ENCODE data around the gene BHLHA15.
A peak's percentile ranks its signal among the peaks of the same experiment; 100 is the strongest.

Gene BHLHA15

GRCh38 chr7:98211221-98211675 lies at the start of gene BHLHA15:
TSS of gene BHLHA15 (plus strand) at chr7:98211439. CDS start at chr7:98212310, 871 bp downstream.
- CTCF ChIA-PET = interaction anchor here (1.5 kb wide), 1 partner anchor 43 kb away, joined by 3 read pairs; no protein-coding TSS in a partner anchor

GRCh38 chr7:98162758-98163157 lies 48.5 kb upstream of the BHLHA15 start:
- Histone ChIP-seq H3K4me1 (ENCODE audit: control insufficient read depth, insufficient read depth, low read length) (no peaks in the 10 kb centered on the region), H3K4me3 (ENCODE audit: low read depth, low read length) (no peak overlapping the region), H3K27ac (ENCODE audit: extremely low read depth, low read depth, low read length) (no peak overlapping the region), H3K36me3 (ENCODE audit: control insufficient read depth in 2 of 2, insufficient read depth in 1 of 2, low read length in 2 of 2) (peaks cover 5 to 6% of the 10 kb centered on the region in 2 experiments), H3K9me3 (ENCODE audit: control insufficient read depth, insufficient read depth, low read depth, low read length) (no peaks in the 10 kb centered on the region)
- TF ChIP-seq, protein P1, sequence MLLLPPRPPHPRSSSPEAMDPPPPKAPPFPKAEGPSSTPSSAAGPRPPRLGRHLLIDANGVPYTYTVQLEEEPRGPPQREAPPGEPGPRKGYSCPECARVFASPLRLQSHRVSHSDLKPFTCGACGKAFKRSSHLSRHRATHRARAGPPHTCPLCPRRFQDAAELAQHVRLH (tag by site-specific recombination; IDR thresholded peaks at IDR 0.05) = no peak
- no peak for TF ChIP-seq BCL6B (tag by site-specific recombination; IDR thresholded peaks at IDR 0.05)
- CTCF ChIA-PET = interaction anchor here (0.7 to 13.8 kb wide), 4 partner anchors 43 to 144 kb away, joined by 3 to 533 read pairs (median 4); partner anchors contain the start of gene LMTK2
- POLR2A ChIA-PET = no interaction called here

More at GRCh38 chr7:98211221-98211675, at the start of gene BHLHA15:
- Histone ChIP-seq H3K36me3 (ENCODE audit: control insufficient read depth in 2 of 2, insufficient read depth in 1 of 2, low read length in 2 of 2) (peaks cover 0 to 9% of the 10 kb centered on the region in 2 experiments; a peak in 1 of 3 replicates), H3K27ac (ENCODE audit: extremely low read depth, low read depth, low read length) (no peak within 1 kb of the TSS), H3K4me3 (ENCODE audit: low read depth, low read length) (peak within 1 kb of the TSS; percentile 41), H3K9me3 (ENCODE audit: control insufficient read depth, insufficient read depth, low read depth, low read length) (no peaks in the 10 kb centered on the region), H3K4me1 (ENCODE audit: control insufficient read depth, insufficient read depth, low read length) (no peaks in the 10 kb centered on the region)
- TF ChIP-seq ZFP69B (tag by site-specific recombination; IDR thresholded peaks at IDR 0.05) (no peak), ZNF558 (tag by site-specific recombination; IDR thresholded peaks at IDR 0.05) (no peak), ZNF488 (tag by site-specific recombination; IDR thresholded peaks at IDR 0.05) (no peak), HOXC10 (CRISPR knock-in tag; IDR thresholded peaks at IDR 0.05) (no peak), KLF8 (tag by site-specific recombination; IDR thresholded peaks at IDR 0.05) (no peak)
- TF ChIP-seq, protein P2, sequence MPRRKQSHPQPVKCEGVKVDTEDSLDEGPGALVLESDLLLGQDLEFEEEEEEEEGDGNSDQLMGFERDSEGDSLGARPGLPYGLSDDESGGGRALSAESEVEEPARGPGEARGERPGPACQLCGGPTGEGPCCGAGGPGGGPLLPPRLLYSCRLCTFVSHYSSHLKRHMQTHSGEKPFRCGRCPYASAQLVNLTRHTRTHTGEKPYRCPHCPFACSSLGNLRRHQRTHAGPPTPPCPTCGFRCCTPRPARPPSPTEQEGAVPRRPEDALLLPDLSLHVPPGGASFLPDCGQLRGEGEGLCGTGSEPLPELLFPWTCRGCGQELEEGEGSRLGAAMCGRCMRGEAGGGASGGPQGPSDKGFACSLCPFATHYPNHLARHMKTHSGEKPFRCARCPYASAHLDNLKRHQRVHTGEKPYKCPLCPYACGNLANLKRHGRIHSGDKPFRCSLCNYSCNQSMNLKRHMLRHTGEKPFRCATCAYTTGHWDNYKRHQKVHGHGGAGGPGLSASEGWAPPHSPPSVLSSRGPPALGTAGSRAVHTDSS (tag by site-specific recombination; IDR thresholded peaks at IDR 0.05) = no peak
- POLR2A ChIA-PET = interaction anchor here (0.6 kb wide), 1 partner anchor 45 kb away, joined by 4 read pairs; no protein-coding TSS in a partner anchor

DNA sequence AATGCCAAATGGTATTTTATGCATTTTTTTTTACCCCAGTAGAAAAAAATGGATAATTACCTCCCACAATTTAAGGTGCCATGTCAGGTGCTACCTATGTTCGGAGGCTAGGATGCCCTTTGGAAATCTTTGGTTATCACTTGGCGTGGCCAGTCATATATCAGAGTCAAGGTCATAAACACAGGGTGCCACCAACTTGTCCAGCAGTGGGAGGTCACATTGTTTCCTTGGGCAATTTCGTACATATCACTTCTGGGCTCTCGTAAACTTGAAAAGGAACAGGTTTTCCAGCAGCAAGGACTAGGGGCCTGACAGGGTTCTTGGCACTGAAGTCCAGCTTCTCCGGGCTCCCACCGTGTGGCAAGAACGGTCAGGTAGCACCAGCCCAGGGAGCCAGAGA lies 48.0 kb upstream of the BHLHA15 start:
- peaks cover 5 to 6% of the 10 kb centered on the region in 2 experiments for H3K36me3 ChIP-seq (ENCODE audit: control insufficient read depth in 2 of 2, insufficient read depth in 1 of 2, low read length in 2 of 2)
- no peak overlapping the region for H3K27ac ChIP-seq (ENCODE audit: extremely low read depth, low read depth, low read length)
- no peak for TF ChIP-seq ZNF133 (tag by site-specific recombination; IDR thresholded peaks at IDR 0.05)
- TF ChIP-seq GFI1B (tag by site-specific recombination; IDR thresholded peaks at IDR 0.05) = no peak
- no peak for TF ChIP-seq SP2 (tag by site-specific recombination; IDR thresholded peaks at IDR 0.05)
- no peak for TF ChIP-seq ZNF169 (tag by site-specific recombination; IDR thresholded peaks at IDR 0.05)
- TF ChIP-seq ZIC2 (tag by site-specific recombination; IDR thresholded peaks at IDR 0.05) = peak; percentile 40; the same call in 1 of the 2 replicates
- TF ChIP-seq ZNF449 (tag by site-specific recombination; IDR thresholded peaks at IDR 0.05) = no peak
- ChIA-PET POLR2A (no interaction called here), CTCF (interaction anchor here (0.7 to 13.8 kb wide), 3 partner anchors 42 to 145 kb away, joined by 3 to 533 read pairs (median 3); no protein-coding TSS in a partner anchor)
- H3K9me3 ChIP-seq (ENCODE audit: control insufficient read depth, insufficient read depth, low read depth, low read length) = no peaks in the 10 kb centered on the region
- no peaks in the 10 kb centered on the region for H3K4me1 ChIP-seq (ENCODE audit: control insufficient read depth, insufficient read depth, low read length)
- no peak overlapping the region for H3K4me3 ChIP-seq (ENCODE audit: low read depth, low read length)

All from HEK293 (cell line).